Fibroblast of skin of scalp (primary cell): ENCODE measurements around the gene RNF175.

Experiments used
- DNase-seq: peaks from one replicate; pipeline ENCODE4 v3.0.0-alpha.2; 2013

RNF175 gene

DNA sequence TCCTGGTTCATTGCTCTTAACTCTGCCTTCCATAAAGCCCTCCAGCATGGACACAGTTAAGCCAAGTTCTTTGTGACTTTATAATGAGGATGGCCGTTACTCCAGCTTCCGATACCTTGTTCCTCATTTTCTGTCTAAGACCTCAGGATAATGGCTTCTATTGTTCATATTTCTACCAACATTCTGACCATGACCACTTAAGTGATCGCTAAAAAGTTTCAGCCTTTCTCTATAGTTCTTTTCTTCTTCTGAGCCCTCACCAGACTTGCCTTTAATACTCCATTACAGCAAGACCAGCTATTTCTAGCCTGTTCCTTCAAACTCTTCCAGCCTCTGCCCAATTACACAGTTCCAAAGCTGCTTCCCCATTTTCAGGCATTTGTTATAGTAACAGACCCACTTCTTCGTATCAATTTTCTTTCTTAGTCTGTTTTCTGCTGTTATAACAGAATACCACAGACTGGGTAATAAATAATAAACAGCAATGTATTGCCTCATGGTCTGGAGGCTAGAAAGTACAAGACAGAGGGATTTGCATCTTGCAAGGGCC, 12.3 kb downstream of the RNF175 start:
- no peak for DNase-seq

DNA sequence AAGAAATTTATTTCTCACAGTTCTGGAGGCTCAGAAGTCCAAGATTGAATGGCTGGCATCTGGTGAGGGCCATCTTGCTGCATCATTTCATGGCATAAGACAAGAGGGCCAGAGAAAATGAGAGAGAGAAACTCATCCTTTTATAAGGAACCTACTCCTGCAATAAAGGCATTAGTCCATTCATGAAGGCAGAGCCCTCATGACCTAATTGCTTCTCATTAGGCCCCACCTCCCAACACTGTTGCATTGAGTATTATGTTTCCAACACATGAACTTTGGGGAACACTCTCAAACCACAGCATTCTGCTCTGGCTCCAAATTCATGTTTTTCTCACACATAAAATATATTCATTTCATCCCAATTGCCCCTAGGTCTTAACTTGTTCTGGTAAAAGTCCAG, 14.2 kb downstream of the RNF175 start:
- no peak for DNase-seq

DNA sequence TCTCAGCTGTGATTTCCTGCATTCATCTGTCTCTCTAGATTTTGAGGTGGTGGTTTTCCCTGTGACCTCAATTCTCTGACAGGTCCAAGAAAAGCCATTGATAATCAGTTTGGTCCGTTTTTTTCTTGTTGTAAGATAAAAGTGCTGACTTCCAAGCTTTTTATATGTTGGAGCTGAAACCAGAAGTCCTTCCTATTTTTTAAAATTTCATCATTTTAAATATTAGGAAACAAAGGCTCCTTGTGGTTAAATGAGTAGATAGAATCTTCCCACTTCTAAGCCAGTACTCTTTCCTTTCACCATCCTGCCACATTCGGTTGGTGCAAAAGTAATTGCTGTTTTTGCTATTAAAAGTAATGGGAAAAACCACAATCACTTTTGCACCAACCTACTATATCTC, 18.3 kb downstream of the RNF175 start:
- no peak for DNase-seq

DNA sequence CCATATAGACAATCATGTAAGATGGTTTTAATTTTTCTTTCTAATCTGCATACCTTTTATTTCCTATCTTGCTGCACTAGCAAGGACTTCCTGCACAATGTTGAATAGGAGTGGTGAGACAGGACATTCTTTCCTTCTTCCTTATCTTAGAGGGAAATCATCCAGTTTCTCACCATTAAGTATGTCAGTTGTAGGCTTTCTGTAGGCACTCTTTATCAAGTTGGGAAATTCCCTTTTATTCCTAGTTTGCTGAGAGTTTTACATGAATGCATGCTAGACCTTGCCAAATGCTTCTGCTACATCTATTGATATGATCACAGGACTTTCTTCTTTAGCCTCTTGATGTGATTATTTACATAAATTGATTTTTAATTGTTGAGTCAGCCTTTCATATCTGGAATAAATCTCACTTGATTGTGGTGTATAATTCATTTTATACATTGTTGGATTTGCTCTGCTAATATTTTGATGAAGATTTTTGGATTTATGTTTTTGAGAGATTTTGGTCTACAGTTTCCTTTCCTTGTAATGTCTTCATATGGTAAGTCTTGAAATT, 23.8 kb downstream of the RNF175 start:
- no peak for DNase-seq

DNA sequence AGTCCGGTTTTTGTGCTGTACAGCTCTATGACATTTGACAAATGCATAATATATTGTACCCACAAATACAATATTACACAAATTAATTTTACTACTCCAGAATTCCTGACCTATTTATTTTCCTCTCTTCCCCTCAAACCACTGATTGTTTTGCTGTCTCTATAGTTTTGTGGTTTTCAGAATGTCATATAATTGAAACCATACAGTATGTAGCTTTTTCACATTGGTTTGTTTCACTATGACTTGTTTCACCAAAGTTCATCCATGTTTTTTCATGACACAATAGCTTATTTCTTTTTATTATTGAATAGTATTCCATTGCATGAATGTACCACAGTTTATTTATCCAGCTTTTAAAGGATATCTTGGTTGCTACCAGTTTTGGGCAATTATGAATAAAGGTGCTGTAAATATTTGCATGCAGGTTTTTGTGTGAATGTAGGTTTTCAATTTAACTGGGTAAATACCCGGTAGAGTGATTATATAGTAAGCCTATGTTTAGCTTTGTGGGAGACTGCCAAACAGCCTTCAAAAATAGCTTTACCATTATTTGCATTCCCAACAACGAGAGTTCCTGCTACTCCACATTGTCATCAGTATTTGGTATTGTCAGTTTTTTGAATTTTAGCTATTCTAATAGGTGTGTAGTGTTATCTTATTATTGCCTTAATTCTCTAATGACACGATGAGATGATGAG, 25.9 kb downstream of the RNF175 start:
- peak; percentile 27 for DNase-seq

DNA sequence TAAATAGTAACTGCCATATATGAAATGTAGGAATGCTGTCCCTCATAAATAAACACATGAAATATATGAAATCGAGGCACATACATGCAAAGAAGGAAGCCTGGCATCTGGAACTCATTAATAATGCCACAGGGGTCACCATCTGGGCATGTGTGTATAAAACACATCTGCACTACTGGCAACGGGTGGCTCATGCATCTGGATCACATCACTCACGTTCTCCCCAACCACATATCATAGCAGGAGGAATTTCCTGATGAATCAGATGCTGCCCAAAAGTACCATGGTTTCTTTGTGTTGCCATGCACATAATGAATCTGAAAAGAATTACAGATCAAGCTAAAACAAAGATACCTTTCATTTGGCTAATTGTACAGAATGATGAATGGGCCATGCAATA, 28.6 kb downstream of the RNF175 start:
- peak; percentile 93 for DNase-seq

DNA sequence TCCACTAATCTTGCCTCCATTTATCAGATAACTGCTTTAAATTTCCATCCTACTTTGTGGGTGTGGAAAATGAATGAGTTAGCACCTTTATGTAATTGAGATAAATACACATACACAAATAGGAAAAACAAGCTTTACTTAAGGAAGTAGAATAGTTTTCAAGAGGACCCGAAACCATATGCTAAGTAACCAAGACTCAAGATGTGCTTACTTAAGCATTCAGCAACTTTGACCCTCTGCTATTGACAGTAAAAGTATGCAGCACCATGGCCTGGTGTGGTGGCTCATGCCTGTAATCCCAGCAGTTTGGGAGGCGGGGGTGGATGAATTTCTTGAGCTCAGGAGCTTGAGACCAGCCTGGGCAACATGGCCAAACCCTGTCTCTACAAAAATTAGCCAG, 29.9 kb downstream of the RNF175 start:
- no peak for DNase-seq

DNA sequence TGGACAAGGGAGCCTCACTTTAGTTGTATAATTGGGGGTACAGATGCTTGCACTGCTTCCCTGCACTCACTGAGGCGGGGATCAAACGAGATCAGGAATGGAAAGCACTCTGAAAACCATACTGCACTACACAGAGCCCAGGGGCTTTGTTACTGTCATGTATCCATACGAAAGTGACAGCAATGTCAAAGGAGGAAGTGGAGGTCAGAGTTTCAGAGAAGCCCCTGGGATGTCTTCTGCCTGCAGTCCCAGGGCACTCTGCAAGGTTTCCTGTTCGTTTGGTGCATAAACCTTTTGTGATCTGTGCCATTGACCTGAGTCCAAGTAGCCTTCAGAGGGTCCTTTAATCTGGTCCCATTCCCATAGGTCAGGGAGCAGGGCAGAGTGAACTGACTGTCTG, 31.2 kb downstream of the RNF175 start:
- no peak for DNase-seq

DNA sequence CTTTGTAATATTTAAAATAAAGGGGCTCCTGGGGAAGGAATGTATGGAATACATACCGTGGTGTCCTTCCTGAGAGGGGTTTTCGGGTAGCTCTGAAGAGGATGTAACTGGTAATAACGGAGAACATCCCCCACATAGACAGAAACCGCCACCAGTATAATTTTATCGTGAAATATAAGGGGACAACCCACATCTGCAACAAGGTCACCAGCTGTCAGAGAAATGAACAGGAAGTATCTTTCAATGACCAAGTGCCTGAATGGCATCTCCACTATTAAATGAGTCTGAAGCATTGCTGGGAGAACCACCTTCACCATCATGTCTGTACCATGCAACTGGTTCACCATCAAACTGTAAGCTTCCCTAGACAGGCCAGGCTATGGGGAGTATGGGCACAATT, 31.7 kb downstream of the RNF175 start:
- DNase-seq, result no peak

DNA sequence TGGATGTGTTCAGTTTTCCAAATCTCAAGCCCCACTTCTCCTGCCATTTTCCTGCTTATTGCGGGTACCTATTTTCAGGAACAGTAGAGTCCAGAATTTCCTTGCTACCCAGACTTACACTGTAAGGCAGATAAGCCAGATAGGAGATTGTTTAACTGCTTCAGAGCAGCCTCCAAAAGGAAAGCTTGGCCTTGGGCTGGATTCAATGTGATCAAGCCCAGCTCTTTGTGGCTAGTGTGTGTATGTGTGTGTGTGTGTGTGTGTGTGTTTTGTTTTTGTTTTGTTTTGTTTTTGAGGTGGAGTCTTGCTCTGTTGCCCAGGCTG, 34.0 kb downstream of the RNF175 start:
- DNase-seq, result no peak

DNA sequence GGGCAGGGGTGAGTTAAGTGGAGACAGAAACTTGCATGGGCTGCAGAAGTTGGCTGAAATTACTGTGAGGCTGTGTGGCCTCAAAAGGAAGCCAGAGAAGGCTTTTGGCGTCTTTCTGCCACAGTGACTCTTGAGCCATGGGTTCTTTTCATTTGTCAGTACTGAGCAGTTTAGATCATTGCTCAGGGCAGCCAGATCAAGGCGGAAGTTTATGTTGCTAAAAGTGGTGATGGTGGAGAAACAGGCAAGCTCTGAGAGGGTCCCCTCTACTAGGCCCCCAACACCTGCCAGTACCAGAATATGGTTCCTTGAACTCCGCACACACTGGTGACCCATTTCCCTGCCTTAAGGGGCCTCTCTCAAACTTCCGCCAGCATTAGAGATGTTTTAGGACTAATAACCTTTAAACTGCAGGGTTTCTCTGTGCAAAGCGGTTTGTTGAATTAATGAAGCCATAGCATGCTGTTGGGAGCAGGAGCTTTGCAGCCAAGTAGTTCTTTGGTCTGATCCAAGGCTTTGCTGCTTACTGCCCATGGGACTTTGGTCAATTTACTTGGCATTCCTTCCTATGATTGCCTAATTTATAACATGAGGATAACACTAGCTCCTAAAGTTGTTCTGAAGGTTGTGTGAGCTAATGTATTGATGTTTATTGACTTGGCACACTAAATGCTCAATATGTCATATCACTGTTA, 34.5 kb downstream of the RNF175 start:
- no peak for DNase-seq

DNA sequence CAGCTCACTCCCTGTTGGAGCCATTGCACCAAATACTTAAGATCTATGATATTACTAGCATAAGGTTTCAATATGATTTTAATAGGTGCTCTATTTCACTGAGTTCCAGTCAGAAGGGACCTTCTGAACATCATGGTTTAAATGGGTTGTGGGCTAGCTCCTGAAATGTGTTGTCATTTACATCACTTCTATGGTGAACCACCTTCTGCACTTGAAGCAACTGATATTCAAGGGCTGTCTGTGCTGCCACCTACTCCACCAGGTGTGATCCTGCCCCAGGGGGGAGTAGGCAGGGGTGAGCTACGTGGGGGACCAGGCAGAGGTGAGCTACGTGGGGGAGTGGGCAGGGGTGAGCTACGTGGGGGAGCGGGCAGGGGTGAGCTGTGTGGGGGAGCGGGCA, 35.2 kb downstream of the RNF175 start:
- no peak for DNase-seq

DNA sequence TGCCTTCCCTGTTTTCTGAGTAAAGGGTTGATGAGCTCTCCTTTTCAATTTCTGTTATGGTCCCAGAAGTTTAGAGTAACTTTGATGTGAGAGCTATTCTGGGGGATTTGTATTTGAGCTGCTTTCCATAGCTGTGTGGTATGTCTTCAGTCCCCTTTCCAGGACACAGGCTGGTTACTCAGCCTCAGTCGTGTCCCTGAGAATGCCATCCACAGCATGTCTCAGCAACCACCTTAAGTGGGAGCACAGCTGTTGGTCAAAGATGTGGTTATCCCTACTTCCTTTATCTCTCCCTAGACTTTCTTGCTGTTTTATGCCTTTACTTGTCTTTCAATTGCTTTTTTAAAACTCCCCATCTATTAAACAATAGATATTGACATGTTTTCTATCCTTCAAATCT, 37.8 kb downstream of the RNF175 start:
- no peak for DNase-seq

DNA sequence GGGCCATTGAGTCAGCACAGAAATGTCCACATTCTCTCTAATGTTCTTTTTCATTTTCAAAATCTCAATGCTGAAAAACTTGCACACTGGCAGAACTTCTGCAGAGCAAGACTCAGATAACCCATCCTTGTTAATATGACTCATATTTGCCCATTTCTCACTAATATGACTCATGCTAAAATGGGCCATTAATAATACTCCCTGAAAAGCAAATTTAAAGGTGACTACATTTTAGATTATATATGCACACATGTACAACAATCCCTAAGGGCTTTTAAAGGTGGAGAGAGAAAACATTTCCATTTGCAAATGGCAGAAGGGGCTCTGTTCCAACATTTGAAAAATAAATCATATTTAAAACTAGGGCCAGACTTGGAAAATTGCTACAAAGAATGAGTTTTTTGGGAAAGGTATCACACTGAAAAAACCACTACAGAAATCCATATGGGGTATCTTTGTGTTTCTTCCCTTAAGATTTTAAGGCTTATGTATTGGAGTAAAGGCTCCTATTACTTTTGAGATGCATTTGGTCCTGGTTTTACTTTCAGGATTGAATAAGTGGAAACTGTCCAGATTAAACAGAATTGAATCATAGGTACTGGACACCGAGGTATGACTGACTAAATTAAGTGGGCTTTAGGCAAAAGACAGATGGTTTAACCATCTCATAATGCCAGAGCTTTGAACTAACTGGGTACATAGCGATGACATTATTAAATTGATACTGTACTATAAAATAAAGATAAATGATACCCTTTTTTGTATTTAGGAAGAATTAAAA, 45.8 kb downstream of the RNF175 start:
- DNase-seq, result peak; percentile 7

DNA sequence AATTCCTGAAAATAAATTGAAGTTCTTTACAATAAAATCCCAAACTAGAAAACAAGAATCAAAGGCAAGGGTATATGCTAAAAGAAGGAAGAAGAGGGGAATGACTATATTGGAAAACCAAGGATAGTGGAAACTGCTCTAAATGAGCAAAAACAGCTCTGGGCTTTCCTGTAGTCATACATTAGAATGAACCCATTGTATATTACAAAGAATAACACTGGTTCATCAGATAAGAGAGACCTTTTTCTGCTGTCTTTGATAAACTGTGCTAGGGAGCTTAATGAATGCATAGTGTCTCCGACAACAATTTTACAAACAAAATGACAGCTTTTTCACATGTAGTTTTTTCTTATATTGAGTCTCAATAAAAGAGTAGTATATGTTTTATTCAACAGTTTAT, 49.1 kb downstream of the RNF175 start:
- DNase-seq, result no peak

DNA sequence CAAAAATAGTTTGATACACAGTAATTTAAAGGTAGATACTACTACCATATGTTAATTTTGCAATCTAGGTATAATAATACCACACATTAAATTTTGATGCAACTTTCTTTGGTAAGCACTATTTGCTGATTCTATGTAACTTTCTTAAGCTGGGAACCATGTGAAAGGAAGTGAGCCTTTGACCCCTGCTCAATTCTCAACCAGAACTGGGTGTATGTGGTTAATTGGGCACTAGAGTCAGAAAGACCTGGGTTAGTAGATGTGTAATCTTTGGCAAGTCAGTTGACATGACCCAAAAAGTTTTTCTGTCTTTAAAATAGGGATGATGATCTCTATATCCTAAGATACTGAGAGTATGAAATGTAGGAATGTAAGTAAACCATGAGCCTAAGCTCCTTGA, 53.3 kb downstream of the RNF175 start:
- no peak for DNase-seq

DNA sequence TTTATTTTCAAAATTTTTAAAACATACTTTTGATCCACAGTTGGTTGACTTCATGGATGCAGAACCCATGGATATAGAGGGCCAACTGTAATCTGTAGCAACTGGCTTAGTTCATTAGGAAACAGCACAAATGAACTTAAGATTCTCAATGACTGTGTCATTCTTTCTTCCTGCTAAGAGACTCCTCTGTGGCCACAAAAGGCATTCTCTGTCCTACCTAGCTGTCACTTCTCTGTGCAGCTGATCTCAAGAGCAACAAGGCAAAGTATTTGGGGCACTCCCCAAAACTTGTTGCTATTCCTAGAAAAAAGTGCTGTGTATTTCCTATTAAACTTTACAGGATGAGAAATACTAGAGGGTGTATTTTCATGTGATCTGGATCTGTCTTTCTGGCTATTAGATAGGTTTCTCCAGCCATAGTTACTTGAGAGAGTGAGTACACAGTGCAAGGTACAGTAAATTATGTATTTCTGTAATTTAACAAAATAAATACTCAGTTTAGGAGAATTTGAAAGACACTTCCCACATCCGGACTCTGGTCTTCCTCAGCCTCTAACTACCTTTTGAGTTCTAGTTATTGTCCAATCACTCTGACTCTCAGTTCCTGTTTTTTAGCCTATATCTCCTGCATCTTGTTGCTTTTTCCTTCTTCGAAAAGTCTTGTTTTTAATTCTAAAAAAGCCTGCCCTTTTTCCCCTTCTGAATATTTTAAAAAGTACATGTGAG, 53.9 kb downstream of the RNF175 start:
- DNase-seq, result no peak

DNA sequence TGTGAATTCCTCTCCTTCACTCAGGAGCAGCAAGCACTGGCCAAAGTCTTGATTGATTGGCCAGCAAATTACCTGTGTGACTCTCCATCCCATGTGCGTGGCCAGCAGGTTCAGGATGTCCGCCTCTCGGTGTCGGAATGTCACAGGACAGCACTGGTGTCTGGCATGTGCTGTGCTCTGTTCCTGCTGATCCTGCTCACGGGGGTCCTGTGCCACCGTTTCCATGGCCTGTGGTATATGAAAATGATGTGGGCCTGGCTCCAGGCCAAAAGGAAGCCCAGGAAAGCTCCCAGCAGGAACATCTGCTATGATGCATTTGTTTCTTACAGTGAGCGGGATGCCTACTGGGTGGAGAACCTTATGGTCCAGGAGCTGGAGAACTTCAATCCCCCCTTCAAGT, 55.3 kb downstream of the RNF175 start:
- DNase-seq, result no peak

DNA sequence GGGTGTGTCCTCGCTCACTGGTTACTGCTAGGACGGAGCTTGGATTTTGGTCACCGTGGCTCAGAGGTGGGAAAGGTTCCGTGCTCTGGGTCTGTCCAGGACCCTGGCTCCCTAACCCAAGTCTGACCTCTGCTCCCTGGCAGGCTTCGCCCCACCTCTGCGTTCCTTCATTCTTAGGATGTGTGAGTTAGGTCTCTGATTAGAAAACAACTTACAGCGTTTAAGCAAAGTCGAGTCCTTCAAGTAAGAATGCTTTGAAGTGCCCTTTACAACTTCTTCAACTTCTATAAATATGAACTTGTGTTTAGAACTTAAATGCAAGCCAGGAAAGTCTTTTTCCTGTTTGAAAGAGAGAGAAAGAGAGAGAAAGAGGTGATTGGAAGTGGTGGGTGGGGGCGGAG, 74.9 kb downstream of the RNF175 start:
- no peak for DNase-seq

DNA sequence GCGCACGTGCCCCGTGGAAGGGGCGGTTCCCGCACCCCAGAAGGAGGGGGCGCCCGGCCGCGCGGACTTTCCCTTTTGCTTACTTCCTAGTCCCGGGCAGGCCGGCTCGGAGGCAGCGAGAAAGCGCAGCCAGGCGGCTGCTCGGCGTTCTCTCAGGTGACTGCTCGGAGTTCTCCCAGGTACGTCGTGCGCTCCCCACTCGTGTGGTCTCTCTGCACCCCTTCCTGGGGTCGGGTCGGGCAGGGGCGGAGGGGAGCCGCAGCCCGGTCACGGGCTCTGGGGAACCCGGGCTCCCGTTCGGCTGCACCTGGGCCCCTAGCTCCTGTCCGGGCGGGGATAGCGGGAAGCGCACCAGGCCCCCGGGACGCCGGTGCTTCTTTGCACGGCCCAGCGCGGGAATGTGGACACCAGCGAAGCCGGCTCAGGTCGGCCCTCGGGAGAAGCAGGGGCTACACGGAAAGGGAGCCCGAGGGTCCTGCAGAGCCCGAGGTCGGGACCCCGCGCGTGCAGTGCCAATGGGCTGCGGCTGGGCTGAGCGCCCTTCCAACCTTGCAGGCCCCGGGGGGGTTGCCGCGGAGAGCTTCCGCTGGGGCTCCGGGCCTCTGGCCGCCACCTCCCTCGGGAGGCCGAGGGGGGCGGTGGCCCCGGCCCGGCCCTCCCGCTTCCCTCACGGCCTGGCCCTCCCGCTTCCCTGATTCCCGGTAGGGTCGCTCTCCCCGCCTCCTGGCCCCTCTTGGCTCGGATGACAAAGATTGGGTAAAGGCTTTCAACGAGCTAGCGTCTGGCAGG, 75.4 kb downstream of the RNF175 start, which contains the start of gene TLR2:
TSS of gene TLR2 (plus strand) at position 99 of the 789 bp plus-strand sequence. CDS start 18,628 bp downstream, outside the sequence.
- peak; percentile 20 for DNase-seq

DNA sequence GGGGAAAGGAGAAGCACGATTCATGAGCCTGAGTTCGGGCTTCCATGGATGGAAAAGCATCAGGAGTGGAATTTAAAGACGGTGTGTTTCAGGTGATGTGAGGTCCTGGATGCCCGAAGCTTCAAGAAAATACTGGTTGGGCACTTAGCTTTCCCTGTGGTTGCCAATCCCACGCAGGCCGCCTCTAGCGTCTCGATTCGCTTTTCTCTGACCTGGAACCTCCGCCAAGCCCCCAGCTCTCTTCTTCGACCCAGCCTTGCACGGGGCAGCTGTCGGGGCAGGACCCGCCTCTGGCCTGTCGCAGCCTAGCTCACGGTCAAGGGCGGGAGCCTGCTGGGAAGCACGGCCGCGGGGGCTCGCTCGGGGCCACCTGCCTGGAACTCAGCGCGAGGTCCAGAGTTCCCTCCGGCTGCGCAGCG, 76.1 kb downstream of the RNF175 start:
- DNase-seq, result no peak

DNA sequence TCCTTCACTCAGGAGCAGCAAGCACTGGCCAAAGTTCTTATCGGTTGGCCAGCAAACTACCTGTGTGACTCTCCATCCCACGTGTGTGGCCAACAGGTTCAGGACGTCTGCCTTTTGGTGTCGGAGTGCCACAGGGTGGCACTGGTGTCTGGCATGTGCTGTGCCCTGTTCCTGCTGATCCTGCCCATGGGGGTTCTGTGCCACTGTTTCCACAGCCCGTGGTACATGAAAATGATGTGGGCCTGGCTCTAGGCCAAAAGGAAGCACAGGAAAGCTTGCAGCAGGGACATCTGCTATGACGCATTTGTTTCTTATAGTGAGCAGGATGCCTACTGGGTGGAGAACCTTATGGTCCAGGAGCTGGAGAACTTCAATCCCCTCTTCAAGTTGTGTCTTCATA, 80.3 kb downstream of the RNF175 start:
- no peak for DNase-seq
